Tongue (tissue), 2 donors: ENCODE measurements around the gene WDR7. TPM values are rescaled to one million over a fixed set of nuclear protein-coding genes. Genes with fewer than 3 reads are reported as not detected.

Experiments
- DNase-seq: peaks from one replicate; pipeline ENCODE4 v3.0.0-alpha.2; 2015
- total RNA-seq: library from RNA; depleted of rRNA; stranded (reverse); fragments of >200 nt; gene quantifications from one replicate; pipeline ENCODE4 v1.2.3, GENCODE V29; 2014

The WDR7 gene
- total RNA-seq, 1 donor from 2014 or later, result 34.7 TPM

DNA sequence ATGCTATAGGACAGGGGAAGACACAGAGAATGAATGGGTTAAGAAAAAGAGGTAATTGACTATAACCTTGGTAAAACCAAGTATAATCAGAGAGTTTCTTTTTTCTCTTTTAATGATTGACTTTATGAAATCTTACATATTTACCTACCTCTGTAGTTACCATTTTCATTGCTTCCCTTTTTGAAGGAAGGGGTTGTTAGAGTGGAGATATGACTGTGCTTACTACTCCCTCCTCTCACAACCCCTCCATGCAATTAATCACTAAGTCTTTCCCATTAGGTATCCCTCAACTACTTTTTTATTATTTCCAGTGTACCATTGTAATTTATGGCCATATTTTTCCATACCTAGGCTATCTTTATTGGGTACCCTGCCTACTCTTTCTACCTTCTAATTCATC lies 71.4 kb downstream of the WDR7 start:
- no peak for DNase-seq

DNA sequence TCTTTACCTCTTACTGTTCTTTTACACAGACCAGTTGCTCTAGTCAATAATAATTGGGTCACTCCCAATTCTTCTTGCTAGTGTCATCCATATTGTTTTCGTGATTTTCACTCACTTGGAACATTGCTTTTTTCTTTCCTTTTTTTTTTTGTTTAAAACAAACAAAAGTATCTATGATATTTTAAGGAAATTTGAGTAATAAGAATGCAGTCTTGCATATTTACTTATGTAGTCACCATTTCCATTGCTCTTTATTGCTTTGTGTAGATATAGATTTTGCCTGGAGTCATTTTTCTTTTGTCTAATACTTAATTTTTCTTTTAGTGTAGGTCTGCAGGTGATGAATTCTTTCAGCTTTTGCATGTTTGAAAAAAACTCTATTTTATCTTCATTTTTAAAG lies 71.9 kb downstream of the WDR7 start:
- DNase-seq, result no peak

DNA sequence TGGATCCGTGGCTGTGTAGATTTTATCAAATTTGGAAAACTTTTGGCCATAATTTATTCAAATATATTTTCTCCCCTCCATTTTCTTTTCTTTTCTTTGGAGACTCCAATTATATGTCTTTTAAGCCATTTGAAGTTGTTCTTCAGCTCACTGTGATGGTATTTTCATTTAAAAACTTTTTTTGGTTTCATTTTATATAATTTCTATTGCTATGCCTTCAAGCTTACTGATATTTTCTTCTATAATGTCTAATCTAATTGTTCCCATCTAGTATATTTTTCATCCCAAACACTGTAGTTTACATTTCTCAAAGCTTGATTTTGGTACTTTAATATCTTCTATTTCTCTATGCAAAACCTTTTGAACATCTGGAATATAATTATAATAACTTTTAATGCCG lies 72.5 kb downstream of the WDR7 start:
- DNase-seq, result no peak

DNA sequence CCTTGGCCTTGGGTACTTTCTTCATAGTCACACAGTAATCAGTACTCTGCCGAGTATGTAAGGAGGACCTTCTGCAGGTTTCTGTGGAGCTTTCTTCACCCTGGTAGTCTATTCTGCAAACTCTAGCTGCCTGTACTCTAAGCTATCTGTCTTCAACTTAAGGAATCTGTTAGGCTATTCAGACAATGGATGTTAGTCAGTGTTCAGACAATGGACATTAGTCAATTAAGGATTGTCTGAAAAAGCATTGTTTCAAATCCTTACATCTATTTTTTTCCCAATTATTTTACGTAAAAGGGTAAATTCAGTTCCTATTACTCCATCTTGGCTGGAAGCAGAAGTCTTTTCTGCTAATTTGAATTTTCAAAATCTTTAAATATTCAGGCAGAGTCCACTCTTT lies 75.7 kb downstream of the WDR7 start:
- DNase-seq, result no peak

DNA sequence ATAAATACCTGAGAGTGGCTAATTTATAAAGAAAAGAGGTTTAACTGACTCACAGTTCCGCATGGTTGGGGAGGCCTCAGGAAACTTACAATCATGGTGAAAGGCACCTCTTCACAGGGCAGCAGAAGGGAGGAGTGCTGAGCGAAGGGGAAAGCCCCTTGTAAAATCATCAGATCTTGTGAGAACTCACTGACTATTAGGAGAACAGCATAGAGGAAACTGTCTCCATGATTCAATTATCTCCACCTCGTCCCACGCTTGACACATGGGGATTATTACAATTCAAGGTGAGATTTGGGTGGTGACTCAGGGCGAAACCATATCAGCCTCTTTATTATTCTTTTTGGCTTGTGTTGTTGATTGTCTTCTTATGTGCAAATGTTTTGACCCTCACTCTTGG lies 76.2 kb downstream of the WDR7 start:
- no peak for DNase-seq

DNA sequence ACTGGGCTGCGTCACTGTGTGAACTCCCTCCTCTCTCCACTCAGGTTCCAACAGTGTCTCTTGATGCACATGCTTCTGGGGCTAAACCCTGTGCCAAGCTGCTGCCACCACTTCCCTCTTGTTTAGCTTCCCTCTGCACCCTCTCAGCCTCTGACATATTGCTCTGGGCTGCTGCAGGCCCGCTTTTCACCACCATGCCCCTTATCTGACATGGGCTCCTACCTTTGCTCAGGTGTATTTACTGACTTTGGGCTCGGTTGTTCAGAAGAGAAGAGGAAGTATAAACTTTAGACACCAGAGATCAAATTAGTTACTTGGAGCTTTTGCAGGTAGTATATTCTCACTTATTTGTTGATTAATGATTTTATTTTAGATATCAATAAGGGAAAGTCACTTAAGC lies 77.6 kb downstream of the WDR7 start:
- no peak for DNase-seq

DNA sequence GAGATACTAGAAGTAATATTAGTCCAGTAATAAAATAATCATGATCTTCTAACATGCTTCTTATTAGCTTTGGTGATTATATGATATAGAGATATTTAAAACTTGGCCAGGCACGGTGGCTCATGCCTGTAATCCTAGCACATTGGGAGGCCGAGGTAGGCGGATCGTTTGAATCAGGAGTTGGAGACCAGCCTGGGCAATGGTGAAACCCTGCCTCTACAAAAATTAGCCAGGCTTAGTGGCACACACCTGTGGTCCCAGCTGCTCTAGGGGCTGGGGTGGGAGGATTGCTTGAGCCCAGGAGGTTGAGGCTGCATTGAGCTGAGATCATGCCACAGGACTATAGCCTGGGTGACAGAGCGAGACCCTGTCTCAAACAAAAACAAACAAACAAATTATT lies 87.0 kb downstream of the WDR7 start:
- DNase-seq, result peak; percentile 4

DNA sequence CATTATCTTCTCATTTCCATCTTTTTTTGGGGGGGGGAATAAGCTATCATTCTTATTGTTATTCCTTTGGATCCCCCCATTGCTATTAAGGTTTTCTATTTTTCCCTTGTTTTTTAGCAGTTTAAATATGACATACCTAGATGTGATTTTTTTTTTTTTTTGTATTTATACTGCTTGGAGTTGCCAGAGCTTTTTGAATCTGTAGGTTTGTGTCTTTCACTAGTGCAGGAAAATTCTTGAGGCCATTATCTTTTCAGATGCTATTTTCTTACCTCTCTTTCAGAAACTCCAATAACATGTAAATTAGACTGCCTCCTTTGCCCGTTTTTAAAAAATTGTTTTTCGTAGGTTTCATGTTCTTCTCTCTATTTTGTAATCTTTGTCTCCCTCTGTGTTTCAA lies 88.6 kb downstream of the WDR7 start:
- no peak for DNase-seq

DNA sequence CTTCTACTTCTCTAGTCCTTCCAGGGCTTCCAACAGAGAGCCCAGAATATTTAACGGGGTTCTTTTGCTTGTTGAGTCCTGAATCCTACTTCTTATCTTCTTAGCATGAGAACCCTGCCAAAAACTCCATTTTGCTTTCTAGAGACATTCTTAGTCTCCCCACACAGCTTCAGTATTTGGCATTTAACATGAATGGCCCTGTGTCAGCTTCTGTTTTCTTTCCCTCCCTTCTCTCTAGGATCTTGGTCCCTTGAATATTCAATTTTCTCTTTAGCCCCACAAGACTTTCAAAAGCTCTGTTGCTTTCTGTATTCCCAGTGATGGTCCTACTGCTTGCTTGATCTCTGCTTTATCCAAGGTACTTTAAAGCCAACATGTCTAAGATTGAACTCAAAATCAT lies 89.5 kb downstream of the WDR7 start:
- no peak for DNase-seq

DNA sequence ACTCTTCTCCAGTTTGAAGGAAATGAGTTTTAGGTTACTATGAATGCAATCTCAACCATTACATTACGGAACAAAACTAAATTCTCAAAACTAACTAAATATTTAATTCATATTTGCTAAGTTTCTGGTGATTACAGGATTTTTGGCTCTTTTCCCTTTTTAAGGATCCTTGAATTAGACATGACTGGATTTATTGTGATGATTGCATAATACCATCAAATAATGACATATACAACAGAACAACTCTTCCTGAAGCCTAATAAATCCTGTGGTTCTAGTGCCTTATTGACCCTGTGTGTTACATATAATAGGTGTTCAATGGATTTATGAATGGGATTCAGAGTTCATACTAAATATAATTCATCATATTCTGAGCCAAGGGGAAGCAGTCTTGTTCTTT lies 90.5 kb downstream of the WDR7 start:
- DNase-seq, result no peak

DNA sequence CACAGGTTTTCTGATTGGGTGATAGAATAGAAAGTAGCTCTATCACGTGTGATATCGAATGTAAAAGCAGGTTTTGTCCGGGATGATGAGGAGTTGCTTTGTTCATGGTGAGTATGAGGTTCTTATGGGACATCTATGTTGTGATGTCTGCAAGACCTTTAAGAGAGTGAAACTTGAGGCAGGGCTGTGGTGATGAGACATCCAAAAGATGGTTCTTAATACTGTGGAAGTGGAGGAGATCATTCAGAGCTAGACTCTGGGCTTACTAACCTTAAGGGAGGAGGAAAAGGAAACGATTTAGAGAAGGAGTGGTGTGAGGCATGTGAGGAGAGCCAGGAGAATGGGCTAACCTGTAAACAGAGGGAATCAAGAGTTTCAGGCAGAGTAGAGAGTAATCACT lies 92.0 kb downstream of the WDR7 start:
- DNase-seq, result no peak

DNA sequence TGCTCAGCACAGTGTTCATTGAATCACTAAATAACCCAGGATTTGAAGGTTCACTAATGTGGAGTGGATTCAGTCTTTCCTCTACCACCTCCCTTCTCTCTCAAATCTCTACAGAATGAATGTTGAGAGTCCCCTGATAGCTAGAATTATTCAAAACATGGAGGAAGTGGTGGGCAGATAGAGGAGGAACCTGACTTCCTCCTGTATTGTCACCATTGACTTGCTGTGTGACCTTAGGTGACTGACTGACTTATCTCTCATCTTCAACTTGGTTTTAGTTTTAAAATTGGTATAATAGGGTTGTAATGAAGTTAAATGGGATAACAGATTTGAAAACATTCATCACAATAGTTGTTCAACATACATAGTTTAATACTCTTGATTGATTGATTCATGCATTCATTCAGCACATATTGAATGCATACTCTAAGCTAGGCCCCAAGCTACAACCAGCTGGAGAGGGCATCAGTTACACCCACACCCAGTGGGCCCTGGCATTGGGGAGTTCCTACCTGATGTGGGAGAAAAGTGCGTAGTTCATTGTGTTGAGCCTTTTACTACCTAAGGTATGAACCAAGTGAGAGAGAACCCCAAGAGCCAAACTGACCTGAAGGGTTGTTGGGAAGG lies 96.0 kb downstream of the WDR7 start:
- DNase-seq, result no peak

DNA sequence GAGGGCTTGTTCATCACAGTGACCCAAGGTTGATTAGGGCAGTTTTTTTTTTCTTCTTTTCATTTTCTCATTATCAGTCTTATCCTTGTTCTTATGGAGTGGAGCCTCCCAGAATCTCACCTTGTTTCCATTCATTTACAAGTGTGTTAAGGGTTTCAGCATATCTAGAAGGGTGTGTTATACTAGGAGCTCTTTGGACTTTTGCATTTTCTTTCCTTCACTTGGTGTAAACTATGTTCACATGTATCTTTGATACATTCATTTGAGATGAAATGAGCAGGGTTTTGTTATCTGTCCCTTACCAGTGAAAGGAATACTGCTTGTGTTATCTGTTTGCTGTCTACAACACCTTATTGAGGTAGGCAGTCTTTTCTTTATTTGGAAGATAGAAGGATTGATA lies 96.7 kb downstream of the WDR7 start:
- no peak for DNase-seq

DNA sequence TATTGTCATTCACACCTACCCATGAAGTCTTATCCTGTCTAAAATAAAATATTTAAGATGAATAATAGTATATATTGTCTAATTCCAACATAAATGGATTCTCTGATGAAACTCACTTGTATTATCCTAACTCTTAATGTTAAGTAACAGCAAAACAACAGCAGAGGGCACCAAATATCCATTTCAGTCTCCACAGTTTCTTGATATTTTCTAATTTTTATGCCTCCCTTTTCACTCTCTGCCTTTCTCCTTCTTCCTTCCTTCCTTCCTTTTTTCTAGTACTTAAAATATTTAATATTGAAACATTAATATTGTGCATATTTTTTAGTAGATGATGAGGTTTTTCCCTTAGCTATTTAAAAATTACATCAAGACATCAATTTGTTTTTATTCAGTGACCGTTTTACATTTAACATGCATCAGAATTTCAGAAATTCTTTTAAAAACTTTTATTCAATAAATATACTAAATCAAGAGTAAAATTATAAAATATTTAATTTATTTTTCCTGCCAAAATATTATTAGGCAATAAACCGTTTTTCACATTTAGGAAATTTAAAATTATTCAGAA lies 97.6 kb downstream of the WDR7 start:
- peak; percentile 64 for DNase-seq

DNA sequence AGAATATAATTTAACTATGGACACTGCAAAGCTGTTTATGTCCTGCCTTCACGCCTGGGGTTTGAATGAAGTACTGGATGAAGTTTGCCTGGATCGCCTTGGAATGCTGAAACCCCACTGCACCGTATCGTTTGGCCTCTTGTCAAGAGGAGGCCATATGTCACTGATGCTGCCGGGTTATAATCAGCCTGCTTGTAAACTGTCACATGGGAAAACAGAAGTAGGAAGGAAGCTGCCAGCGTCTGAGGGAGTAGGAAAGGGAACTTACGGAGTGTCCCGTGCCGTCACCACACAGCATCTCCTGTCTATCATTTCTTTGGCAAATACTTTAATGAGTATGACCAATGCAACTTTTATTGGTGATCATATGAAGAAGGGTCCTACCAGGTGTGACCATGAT lies 105.8 kb downstream of the WDR7 start:
- DNase-seq, result peak; percentile 7

DNA sequence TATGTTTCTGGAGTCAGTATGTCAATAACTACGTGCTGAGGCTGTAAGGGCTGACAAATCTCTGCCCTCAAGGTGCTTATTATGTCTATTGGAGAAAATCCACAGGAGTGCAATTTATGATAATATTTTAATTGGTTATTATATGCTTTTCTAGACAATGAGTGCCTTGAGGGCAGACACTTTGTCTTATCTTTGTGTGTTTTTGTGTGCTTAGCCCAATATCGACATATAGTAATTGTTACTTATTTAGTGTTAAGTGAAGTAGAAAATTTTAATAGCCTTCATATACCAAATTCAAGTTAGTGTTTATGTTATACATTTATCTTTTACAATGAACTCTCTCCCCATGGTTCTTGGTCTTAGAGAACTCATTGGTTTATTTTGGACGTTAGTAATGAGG lies 118.9 kb downstream of the WDR7 start:
- no peak for DNase-seq

DNA sequence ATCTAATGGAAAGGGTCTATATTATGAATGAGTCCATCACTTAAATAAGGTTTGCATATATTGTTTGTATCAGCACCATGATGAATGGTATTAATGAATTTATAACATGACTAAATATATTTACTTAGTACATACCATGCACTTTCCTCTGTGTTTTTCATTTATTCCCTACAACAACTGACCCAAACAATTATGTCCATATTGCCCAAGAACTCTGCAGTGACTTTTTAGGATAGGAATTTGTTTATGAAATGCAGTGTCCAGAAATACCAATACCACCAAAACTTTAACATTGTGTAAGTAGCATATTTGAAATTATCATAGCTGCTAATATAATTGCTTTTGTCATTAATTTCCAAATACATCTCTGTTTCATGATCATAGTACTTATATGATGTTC lies 119.7 kb downstream of the WDR7 start:
- DNase-seq, result no peak

DNA sequence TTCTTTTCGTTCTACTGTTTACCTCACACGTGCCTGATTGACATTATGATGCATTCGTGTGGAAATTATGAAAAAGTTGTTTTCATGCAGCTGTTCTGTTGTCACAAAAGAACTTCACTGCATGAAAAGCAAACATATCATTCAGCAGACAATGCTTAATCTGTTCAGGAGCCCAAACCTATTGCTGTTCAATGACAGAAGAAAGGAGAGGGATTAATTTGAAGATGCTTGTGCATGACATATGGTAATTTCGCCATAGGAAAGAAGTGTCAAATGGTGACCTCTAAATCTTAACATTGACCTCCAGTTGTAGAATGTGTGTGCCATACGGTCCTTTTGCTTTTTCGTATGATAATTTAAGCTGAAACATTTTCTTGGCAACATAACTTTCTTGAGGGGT lies 124.5 kb downstream of the WDR7 start:
- no peak for DNase-seq

DNA sequence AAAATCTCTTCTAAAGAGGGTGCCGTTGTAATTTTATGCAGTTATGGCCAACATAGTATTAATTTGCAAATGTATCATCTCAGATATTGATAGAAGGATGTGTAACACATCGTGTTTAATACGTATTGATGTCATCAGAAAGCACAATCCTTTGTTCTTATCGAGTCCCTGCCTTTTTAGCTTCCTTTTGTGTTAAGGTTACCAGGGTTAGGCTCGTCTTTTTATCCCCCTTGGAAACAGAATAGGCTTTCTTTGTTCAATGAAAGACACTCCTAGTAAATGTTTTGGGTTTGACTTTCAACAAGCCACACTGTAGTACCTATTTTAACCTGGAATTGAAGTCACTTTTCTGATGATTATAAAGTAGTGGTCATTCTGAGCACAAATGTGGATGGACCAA lies 136.2 kb downstream of the WDR7 start:
- no peak for DNase-seq

DNA sequence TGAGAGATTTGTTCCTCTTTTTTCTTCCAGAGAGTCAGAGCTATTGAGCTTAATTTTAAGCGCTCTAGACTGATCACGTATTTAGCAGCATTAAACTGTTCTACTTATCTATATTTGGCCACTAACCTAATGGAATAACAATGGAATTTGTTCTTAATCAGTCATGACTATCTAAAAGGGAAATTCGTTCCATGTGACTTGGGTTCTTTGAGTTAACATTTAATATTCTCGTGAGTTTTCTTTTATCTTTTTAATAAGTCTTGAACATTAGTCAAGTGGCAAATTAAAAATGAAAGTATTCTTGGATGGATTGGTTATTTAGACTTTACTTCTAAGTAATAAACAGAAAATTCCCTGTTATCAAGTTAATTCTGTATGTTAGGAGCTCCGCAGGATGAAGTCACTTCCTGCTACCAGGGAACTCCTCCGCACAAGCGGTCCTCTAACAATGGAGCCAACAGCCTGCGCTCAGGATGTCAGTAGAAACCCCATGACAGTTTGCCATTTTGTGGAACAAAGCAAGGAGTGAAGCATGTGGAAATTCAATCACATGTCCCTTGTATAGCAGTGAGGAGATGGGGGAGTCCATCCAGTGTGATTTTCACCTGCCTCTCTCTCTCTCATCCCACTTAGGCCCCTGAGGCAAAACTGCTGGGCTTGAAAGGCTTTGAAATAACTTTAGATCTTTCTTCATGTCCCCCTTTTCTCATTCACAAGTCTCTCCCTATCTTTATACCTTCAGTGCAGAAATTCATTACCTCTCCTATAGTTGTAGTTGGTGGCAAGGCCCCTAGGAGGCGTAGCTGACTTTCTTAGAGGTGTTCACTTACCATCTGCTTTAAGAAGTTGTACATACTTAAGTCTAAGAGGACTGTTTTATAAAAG lies 138.1 kb downstream of the WDR7 start:
- DNase-seq, result no peak

DNA sequence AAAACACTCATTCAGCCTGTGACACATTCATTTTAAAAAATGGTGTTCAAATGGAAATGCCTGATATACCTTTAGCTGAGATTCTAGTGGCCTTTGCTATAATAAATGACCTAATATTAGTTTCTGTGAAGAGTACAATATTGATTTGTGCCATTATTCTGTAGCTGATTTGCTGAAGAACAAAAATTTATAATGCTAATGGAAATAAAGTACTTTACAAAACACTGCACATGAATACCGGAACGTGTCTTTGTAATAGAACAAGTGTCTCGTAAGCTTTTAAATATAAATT lies 138.7 kb downstream of the WDR7 start:
- no peak for DNase-seq

DNA sequence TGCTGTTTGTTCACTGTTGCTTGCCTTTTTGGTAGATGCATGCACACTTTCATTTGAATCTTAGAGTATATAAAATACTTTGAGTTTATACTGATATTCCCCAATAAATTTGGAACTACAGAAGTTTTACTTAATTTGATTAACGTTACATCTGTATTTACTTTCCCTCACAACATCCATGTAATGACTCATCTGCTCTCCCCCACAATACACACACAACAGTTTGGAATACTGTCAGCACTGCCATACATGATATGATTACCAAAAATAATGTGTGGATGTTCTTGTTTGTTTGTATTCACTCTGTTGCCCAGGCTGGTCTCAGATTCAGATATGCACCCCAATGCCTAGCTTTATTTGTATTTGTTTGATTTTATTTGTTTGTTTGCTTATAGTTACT lies 144.2 kb downstream of the WDR7 start:
- no peak for DNase-seq

DNA sequence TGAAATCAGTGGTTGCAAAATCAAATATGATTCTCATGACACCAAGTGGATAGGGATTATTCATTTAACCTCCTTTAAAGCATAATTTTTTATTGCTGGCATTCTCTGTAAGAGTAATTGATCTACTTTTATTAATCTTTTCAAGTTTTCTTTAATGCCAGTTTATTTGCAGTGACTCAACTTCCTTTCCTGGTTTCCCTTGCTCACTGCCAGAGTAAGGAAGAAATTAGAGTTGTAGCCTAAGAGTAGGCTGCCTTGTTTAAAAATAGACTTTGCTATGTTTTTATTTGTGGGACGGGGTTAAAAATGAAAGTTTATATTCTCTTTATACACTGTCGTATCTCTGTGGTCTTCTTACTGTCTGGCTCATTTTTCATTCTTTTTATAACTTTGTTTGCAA lies 148.6 kb downstream of the WDR7 start:
- DNase-seq, result no peak

DNA sequence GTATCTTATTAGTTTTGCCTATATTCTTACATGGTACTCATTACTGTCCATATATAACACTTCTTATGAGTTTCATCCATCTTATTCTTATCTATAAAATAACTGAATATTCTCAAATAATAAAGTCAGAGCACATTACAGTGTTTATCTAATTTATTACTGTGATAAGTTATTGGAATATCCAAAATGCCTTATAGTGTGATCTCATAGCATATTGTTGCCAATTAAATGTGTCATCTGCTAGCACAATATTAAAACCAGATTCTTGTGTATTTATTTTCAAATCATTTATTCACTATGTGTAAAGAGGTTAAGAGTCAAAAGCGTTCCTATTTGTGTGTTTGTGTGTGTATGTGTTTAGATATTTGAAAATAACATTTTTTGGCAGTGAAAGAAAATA lies 151.9 kb downstream of the WDR7 start:
- DNase-seq, result no peak
